SKM-1 (cell line): ENCODE measurements around the gene FRMD1.

Experiments
- DNase-seq: peaks from one replicate; lab custom pipeline; 2025; ENCODE audit not compliant: unreplicated experiment; lab: John Stamatoyannopoulos, UW

The FRMD1 gene

DNA sequence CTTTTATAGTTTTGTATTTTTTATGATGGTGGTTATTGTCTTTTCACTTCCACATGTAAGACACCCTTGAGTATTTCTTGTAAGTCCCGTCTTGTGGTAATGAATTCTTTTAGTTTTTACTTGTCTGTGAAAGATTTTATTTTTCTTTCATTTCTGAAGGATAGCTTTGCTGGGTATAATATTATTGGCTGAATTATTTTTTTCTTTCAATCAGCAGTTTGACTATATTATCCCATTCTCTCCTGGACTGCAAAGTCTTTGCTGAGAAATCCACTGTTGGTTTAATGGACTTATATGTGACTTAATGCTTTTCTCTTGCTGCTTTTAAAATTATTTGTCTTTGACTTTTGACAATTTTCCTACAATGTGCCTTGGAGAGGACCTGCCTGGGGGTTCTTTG is 67.7 kb downstream of the FRMD1 start:
- no peak for DNase-seq

DNA sequence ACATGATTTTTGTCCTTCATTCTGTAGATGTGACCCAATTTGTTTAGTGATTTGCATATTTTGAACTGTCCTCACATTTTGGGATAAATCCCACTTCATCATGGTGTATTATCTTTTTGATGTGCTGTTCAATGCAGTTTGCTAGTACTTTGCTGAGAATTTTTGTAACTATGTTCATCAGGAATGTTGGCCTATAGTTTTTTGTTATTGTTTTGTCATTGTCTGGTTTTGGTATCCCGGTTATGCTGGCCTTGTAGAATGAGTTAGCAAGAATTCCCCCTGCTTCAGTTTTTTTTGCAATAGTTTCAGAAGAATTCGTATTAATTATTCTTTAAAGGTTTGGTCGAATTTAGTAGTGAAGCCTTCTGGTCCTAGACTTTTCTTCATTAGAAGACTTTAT is 69.7 kb downstream of the FRMD1 start:
- DNase-seq: no peak

DNA sequence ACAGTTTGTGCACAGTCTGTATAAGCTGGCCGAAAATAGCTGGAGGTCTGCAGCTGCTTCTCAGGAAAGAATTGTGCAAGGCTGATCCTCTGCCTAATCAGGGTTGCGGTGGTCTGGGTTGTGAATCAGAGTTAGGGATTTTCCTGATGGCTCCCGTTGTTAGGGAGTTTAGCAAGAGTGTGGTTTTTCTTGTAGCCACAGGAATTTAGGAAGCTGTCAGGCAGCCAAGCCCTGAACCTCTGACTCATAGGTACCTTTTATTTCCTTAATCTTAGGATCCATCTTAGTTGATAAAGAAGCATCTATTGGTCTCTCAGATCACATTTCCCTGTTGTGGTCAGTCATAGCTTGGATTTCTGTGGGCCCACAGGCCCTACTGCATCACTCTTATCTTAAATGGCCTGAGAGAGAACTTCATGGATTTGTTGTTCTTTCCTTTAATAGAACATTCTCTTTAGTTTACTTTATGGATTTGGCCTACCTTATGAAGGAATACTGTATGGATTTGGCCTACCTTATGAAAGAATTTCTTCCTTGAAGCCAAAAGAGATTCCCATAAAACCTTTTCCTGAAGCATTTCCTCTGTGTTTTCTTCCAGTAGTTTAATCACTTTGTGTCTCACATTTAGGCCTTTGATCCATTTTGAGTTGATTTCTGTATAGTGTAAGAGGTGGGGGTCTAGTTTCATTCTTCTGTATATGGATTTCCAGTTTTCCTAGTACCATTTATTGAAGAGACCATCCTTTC is 71.2 kb downstream of the FRMD1 start:
- peak; percentile 2 for DNase-seq

DNA sequence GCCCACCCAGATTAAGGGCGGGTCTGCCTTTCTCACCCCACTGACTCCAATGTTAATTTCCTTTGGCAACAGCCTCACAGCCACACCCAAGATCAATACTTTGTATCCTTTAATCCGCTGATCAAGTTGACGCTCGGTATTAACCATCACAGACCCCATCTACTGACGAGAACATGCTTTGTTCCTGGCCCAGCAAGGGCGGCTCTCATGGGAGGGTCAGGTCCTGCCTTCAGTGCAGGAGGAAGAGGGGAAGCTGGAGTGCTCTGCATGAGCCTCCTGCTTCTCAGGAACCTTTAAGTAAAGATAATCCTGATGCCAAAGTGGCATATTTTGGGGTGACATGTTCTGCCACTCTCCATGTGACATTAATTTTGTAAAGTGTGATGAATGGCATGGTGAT is 73.2 kb downstream of the FRMD1 start:
- DNase-seq: no peak

DNA sequence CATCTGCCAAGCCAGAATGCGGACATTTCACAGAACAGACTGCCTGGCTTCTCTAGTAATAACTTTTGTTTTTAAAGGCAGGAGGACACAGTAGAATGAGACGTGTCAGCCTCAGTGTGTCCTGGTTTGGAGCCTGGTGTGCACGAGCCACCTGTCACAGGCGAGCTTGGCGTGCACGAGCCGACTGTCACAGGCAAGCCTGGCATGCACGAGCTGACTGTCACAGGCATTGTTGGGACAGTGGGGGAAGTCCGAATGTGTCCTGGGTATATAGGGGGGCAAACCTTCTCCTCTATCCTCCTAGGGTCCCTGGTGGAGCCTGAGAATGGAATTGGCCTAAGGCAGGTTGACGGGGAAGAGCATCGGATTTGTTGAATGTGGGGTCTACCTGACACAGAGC is 74.1 kb downstream of the FRMD1 start:
- DNase-seq: no peak

DNA sequence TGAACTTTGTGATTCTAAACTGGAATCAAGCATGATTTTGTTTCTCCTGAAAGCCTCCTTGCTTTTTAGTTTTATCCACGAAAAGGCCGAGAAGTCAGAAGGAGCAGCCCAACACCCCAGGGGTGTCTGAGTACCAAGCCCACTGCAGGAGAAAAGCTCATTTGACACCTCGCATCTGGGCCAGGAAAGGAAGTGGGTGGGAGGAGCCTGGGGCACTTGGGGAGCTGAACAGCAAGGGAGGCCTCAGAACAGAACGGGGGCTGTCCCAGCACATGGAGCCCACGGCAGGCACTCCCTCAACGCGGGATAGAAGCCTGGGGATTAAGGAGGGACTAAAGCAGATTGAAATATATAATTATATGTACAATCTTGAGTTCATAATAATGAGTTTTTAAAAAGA is 75.0 kb downstream of the FRMD1 start:
- no peak for DNase-seq
